ENCODE measurements around the gene TMEM145. TPM values are rescaled to one million over a fixed set of nuclear protein-coding genes. Genes with fewer than 3 reads are reported as not detected.

Gene TMEM145
- total RNA-seq, 1 experiment from 2014 or later, result 3.0 TPM

DNA sequence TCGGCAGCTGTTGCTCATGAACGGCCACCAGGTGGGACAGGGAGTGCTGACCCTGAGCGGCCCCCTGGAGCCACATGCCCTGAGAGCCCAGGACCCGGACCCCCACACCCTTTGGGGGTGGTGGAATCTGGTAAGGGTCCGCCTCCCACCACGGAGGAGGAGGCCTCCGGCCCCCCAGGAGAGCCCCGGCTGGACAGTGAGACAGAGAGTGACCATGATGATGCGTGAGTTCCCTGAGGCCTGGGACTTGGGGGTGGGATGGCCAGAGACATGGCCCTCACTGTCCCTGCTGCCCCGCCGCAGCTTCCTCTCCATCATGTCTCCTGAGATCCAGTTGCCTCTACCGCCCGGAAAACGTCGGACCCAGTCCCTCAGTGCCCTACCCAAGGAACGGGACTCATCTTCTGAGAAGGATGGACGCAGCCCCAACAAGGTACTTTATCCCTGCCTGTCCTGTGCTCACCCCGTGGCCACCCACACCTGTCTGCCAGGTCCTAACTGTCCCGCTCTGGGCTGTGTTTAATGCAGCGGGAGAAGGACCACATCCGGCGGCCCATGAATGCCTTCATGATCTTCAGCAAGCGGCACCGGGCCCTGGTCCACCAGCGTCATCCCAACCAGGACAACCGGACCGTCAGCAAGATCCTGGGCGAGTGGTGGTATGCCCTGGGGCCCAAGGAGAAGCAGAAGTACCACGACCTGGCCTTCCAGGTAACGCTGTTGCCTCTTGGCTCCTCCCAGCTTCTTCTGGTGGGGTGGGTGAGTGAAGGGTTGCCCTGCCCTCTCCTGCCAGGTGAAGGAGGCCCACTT is 25.9 kb upstream of the TMEM145 start:
- H3K4me3 ChIP-seq (ENCODE audit: low read depth in 2 of 2, low read length in 2 of 2), result no peak overlapping the region
- no TSS peak for BruUV-seq (replicated peaks)
- POLR2A ChIA-PET, result no interaction called here
- in situ Hi-C loops (cut with HindIII; ENCODE audit: low pct_unique_long_range_greater_than_20kb, low sequenced_read_pairs), result no loop called here
- CTCF ChIA-PET, result no interaction called here
- no peaks in the 10 kb centered on the region for H3K27me3 ChIP-seq (ENCODE audit: control insufficient read depth, insufficient read depth, low read length)
- no peak for ATAC-seq
- no peak overlapping the region for H3K27ac ChIP-seq (ENCODE audit: low read length)
- no peak for DNase-seq (ENCODE audit: low read depth, low spot score)
- no peaks in the 10 kb centered on the region for H3K9me3 ChIP-seq (ENCODE audit: control insufficient read depth, insufficient read depth, low read depth, low read length)
- no peaks in the 10 kb centered on the region; the same call in 1 of the 2 replicates for H3K36me3 ChIP-seq (ENCODE audit: control insufficient read depth, insufficient read depth, low read length)
- TF ChIP-seq, protein P1, sequence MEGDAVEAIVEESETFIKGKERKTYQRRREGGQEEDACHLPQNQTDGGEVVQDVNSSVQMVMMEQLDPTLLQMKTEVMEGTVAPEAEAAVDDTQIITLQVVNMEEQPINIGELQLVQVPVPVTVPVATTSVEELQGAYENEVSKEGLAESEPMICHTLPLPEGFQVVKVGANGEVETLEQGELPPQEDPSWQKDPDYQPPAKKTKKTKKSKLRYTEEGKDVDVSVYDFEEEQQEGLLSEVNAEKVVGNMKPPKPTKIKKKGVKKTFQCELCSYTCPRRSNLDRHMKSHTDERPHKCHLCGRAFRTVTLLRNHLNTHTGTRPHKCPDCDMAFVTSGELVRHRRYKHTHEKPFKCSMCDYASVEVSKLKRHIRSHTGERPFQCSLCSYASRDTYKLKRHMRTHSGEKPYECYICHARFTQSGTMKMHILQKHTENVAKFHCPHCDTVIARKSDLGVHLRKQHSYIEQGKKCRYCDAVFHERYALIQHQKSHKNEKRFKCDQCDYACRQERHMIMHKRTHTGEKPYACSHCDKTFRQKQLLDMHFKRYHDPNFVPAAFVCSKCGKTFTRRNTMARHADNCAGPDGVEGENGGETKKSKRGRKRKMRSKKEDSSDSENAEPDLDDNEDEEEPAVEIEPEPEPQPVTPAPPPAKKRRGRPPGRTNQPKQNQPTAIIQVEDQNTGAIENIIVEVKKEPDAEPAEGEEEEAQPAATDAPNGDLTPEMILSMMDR (IDR thresholded peaks at IDR 0.05), result no peak
- TF ChIP-seq, protein P2, sequence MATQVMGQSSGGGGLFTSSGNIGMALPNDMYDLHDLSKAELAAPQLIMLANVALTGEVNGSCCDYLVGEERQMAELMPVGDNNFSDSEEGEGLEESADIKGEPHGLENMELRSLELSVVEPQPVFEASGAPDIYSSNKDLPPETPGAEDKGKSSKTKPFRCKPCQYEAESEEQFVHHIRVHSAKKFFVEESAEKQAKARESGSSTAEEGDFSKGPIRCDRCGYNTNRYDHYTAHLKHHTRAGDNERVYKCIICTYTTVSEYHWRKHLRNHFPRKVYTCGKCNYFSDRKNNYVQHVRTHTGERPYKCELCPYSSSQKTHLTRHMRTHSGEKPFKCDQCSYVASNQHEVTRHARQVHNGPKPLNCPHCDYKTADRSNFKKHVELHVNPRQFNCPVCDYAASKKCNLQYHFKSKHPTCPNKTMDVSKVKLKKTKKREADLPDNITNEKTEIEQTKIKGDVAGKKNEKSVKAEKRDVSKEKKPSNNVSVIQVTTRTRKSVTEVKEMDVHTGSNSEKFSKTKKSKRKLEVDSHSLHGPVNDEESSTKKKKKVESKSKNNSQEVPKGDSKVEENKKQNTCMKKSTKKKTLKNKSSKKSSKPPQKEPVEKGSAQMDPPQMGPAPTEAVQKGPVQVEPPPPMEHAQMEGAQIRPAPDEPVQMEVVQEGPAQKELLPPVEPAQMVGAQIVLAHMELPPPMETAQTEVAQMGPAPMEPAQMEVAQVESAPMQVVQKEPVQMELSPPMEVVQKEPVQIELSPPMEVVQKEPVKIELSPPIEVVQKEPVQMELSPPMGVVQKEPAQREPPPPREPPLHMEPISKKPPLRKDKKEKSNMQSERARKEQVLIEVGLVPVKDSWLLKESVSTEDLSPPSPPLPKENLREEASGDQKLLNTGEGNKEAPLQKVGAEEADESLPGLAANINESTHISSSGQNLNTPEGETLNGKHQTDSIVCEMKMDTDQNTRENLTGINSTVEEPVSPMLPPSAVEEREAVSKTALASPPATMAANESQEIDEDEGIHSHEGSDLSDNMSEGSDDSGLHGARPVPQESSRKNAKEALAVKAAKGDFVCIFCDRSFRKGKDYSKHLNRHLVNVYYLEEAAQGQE (IDR thresholded peaks at IDR 0.05; ENCODE audit: insufficient read depth in 1 of 2, low read depth in 2 of 2, low read length in 1 of 2), result no peak
- TF ChIP-seq POLR2AphosphoS5 (IDR thresholded peaks at IDR 0.05; ENCODE audit: low read depth, low read length) (no peak), TCF7L2 (IDR thresholded peaks at IDR 0.05; ENCODE audit: low read depth, low read length) (no peak), SIN3A (IDR thresholded peaks at IDR 0.05; ENCODE audit: borderline replicate concordance, insufficient read depth, low read depth, low read length) (no peak)
- intact Hi-C loops (cut with micrococcal nuclease; ENCODE audit: unreplicated experiment), result no loop called here
- peaks cover 22% of the 10 kb centered on the region for H3K4me1 ChIP-seq (ENCODE audit: control insufficient read depth, insufficient read depth, low read length)

DNA sequence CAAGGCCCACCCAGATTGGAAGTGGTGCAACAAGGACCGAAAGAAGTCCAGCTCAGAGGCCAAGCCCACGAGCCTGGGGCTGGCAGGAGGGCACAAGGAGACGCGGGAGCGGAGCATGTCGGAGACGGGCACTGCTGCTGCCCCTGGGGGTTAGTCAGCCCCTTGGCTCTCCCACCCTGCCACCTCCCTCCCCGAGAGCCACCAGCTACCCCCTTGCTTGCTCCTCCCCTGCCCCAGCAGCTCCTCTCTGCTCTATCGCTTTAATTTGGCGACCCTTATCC is 25.3 kb upstream of the TMEM145 start:
- no peak for DNase-seq (ENCODE audit: low read depth, low spot score)
- ChIA-PET CTCF (no interaction called here), POLR2A (no interaction called here)
- TF ChIP-seq, protein P1 (IDR thresholded peaks at IDR 0.05), result no peak
- no peak for TF ChIP-seq TCF7L2 (IDR thresholded peaks at IDR 0.05; ENCODE audit: low read depth, low read length)
- no peak for TF ChIP-seq POLR2AphosphoS5 (IDR thresholded peaks at IDR 0.05; ENCODE audit: low read depth, low read length)
- TF ChIP-seq, protein P2 (IDR thresholded peaks at IDR 0.05; ENCODE audit: insufficient read depth in 1 of 2, low read depth in 2 of 2, low read length in 1 of 2), result no peak
- TF ChIP-seq SIN3A (IDR thresholded peaks at IDR 0.05; ENCODE audit: borderline replicate concordance, insufficient read depth, low read depth, low read length), result no peak
- BruUV-seq (replicated peaks), result no TSS peak
- Histone ChIP-seq H3K9me3 (ENCODE audit: control insufficient read depth, insufficient read depth, low read depth, low read length) (no peaks in the 10 kb centered on the region), H3K36me3 (ENCODE audit: control insufficient read depth, insufficient read depth, low read length) (no peaks in the 10 kb centered on the region; the same call in 1 of the 2 replicates), H3K4me1 (ENCODE audit: control insufficient read depth, insufficient read depth, low read length) (peaks cover 18% of the 10 kb centered on the region), H3K27ac (ENCODE audit: low read length) (no peak overlapping the region), H3K4me3 (ENCODE audit: low read depth in 2 of 2, low read length in 2 of 2) (no peak overlapping the region), H3K27me3 (ENCODE audit: control insufficient read depth, insufficient read depth, low read length) (no peaks in the 10 kb centered on the region)
- intact Hi-C loops (cut with micrococcal nuclease; ENCODE audit: unreplicated experiment), result no loop called here
- no peak for ATAC-seq
- in situ Hi-C loops (cut with HindIII; ENCODE audit: low pct_unique_long_range_greater_than_20kb, low sequenced_read_pairs), result no loop called here

Data from Panc1 (cell line).